Gastroesophageal sphincter (tissue), 4 donors: ENCODE results near the gene TMPRSS3. TPM values are rescaled to one million over a fixed set of nuclear protein-coding genes. Genes with fewer than 3 reads are reported as not detected.

Source experiments
- ATAC-seq: fragments of 150-250 bp; one replicate; pipeline ENCODE4 v1.9.1; 2016; ENCODE audit warnings: mild to moderate bottlenecking, moderate library complexity
- H3K27ac ChIP-seq, 4 donors: fragments of 200-600 bp; sonication (generic) in 3 of 4; 1 replicate in 3 of 4; 2 replicates in 1 of 4; pipeline ENCODE4 v1.5.1; 2016 to 2019
- H3K27me3 ChIP-seq: fragments of 200-600 bp; sonication (generic); one replicate; pipeline ENCODE4 v1.5.1; 2019
- H3K36me3 ChIP-seq, 2 donors: fragments of 200-600 bp; sonication (generic); one replicate each; pipeline ENCODE4 v1.5.1; 2019; ENCODE audit warnings: control low read depth in 1 of 2
- H3K4me1 ChIP-seq, 3 donors: fragments of 200-600 bp; sonication (generic); 1 replicate in 2 of 3; 2 replicates in 1 of 3; pipeline ENCODE4 v1.5.1; 2016 to 2019; ENCODE audit warnings: control low read depth in 2 of 3
- H3K4me3 ChIP-seq, 2 donors: fragments of 200-600 bp; sonication (generic); one replicate each; pipeline ENCODE4 v1.5.1; 2019; ENCODE audit warnings: mild to moderate bottlenecking in 1 of 2, moderate library complexity in 1 of 2
- H3K9me3 ChIP-seq, 3 donors: fragments of 200-600 bp; sonication (generic); one replicate each; pipeline ENCODE4 v1.5.1; 2017 to 2019; ENCODE audit warnings: control low read depth in 2 of 3
- CTCF ChIP-seq, 4 experiments: fragments of 200-600 bp in 2 of 4; fragments of 450-650 bp in 2 of 4; sonication (generic) in 1 of 4; IDR thresholded peaks; one replicate each; pipeline ENCODE4 v1.5.1; 2017 to 2019; ENCODE audit warnings: antibody characterized with exemption in 4 of 4, mild to moderate bottlenecking in 2 of 4, moderate library complexity in 2 of 4
- EP300 ChIP-seq: sonication (generic); formaldehyde crosslinking; IDR thresholded peaks from one replicate; pipeline ENCODE4 v1.6.1; 2017; ENCODE audit warnings: antibody characterized with exemption, mild to moderate bottlenecking
- POLR2A ChIP-seq, 2 donors: fragments of 450-650 bp; IDR thresholded peaks; one replicate each; pipeline ENCODE4 v1.6.1; 2017; ENCODE audit warnings: antibody characterized with exemption in 2 of 2, mild to moderate bottlenecking in 2 of 2, moderate library complexity in 1 of 2
- POLR2AphosphoS5 ChIP-seq: sonication (generic); formaldehyde crosslinking; IDR thresholded peaks from one replicate; pipeline ENCODE4 v1.6.1; 2017; ENCODE audit warnings: antibody characterized with exemption
- WGBS, 2 donors: methylation state at CpG; one replicate each; pipeline ENCODE4 v1.1.5; 2018; ENCODE audit warnings: low coverage in 1 of 2; 5-methylcytosine and 5-hydroxymethylcytosine counted together
- total RNA-seq, 4 donors: library from RNA; depleted of rRNA; stranded (reverse); fragments of >200 nt; gene quantifications; one replicate each; pipeline ENCODE4 v1.1.0, GENCODE V29; 2016

Gene TMPRSS3
- total RNA-seq, 4 donors from 2014 or later, result 0.52 TPM; not detected in 3

- ATAC-seq, result no peak
- Histone ChIP-seq H3K27me3 (peaks cover 90% of the 10 kb centered on the region), H3K4me3 (no peak overlapping the region), H3K36me3 (no peaks in the 10 kb centered on the region), H3K4me1 (no peaks in the 10 kb centered on the region), H3K9me3 (peaks cover 0 to 22% (median 0%) of the 10 kb centered on the region in 3 donors), H3K27ac (no peak overlapping the region)
- TF ChIP-seq POLR2A (IDR thresholded peaks at IDR 0.05) (no peak), POLR2AphosphoS5 (no peak), EP300 (no peak), CTCF (IDR thresholded peaks at IDR 0.05) (no peak)
- 40 to 51% methylated on average over 3 to 12 of the region's 12 CpGs for WGBS, 2 donors
Measured at GRCh38 chr21:42424914-42425541, 29.2 kb upstream of the TMPRSS3 start.

- Histone ChIP-seq H3K36me3 (no peaks in the 10 kb centered on the region), H3K4me3 (no peak overlapping the region), H3K9me3 (peaks cover 0 to 24% (median 0%) of the 10 kb centered on the region in 3 donors), H3K4me1 (no peaks in the 10 kb centered on the region), H3K27ac (no peak overlapping the region), H3K27me3 (peaks cover 94% of the 10 kb centered on the region)
- no peak for TF ChIP-seq CTCF (IDR thresholded peaks at IDR 0.05)
- TF ChIP-seq EP300, result no peak
- TF ChIP-seq POLR2AphosphoS5, result no peak
- no peak for TF ChIP-seq POLR2A (IDR thresholded peaks at IDR 0.05)
- WGBS, 2 donors, result 59% methylated on average over 2 of the region's 2 CpGs
- no peak for ATAC-seq
Measured at GRCh38 chr21:42423685-42424084, 27.8 kb upstream of the TMPRSS3 start.

- H3K9me3 ChIP-seq, result peaks cover 0 to 24% (median 0%) of the 10 kb centered on the region in 3 donors
- ATAC-seq, result no peak
- no peak overlapping the region for H3K4me3 ChIP-seq
- H3K4me1 ChIP-seq, result no peaks in the 10 kb centered on the region
- TF ChIP-seq POLR2A (IDR thresholded peaks at IDR 0.05) (no peak), EP300 (no peak), CTCF (IDR thresholded peaks at IDR 0.05) (no peak), POLR2AphosphoS5 (no peak)
- H3K36me3 ChIP-seq, result no peaks in the 10 kb centered on the region
- H3K27me3 ChIP-seq, result peaks cover 94% of the 10 kb centered on the region
- 46 to 69% methylated on average over 2 to 7 of the region's 10 CpGs for WGBS, 2 donors
- no peak overlapping the region for H3K27ac ChIP-seq
Measured at GRCh38 chr21:42423197-42423675, 27.4 kb upstream of the TMPRSS3 start.

- no peak for ATAC-seq
- TF ChIP-seq POLR2A (IDR thresholded peaks at IDR 0.05), result no peak
- TF ChIP-seq CTCF (IDR thresholded peaks at IDR 0.05), result no peak
- TF ChIP-seq POLR2AphosphoS5, result no peak
- no peak for TF ChIP-seq EP300
Measured at GRCh38 chr21:42421018-42421793, 25.4 kb upstream of the TMPRSS3 start.

More at GRCh38 chr21:42421018-42421793, 25.4 kb upstream of the TMPRSS3 start:
- H3K36me3 ChIP-seq, result no peaks in the 10 kb centered on the region
- H3K4me1 ChIP-seq, result no peaks in the 10 kb centered on the region
- peaks cover 81% of the 10 kb centered on the region for H3K27me3 ChIP-seq
- H3K4me3 ChIP-seq, result no peak overlapping the region
- WGBS, 2 donors, result 48 to 72% methylated on average over 3 of the region's 3 CpGs
- no peak overlapping the region for H3K27ac ChIP-seq
- peaks cover 0 to 24% (median 0%) of the 10 kb centered on the region in 3 donors for H3K9me3 ChIP-seq
